ENCODE measurements around the gene ZNF550. TPM values are rescaled to one million over a fixed set of nuclear protein-coding genes. Genes with fewer than 3 reads are reported as not detected.

The ZNF550 gene
- total RNA-seq, 4 donors from 2014 or later = 9.8 to 19.2 (median 13.5) TPM

GRCh38 chr19:57583521-57584416 lies 24.1 kb upstream of the ZNF550 start, which contains the start of gene ZIK1:
ZIK1 (plus strand) TSS chr19:57584145; CDS start chr19:57584357, 212 bp downstream.
- DNase-seq (ENCODE audit: low spot score in 2 of 2) = peak; percentile 86 to 97
- intact Hi-C loops (cut with DNase I; ENCODE audit: low total_unique reads) = no loop called here
- H3K4me3 ChIP-seq (ENCODE audit: low read depth, poor library complexity, severe bottlenecking) = peak within 1 kb of the TSS; percentile 24
- 2 to 6% methylated on average over 54 to 63 of the region's 76 CpGs for WGBS, 2 donors
- no peak for TF ChIP-seq POLR2A (IDR thresholded peaks at IDR 0.05)
- TF ChIP-seq CTCF (IDR thresholded peaks at IDR 0.05) = no peak

GRCh38 chr19:57583104-57583520 lies 23.4 kb upstream of the ZNF550 start:
- DNase-seq (ENCODE audit: low spot score in 2 of 2) = peak in 1 of 2 donors; percentile 80
- WGBS, 2 donors = 37 to 62% methylated on average over 6 to 21 of the region's 21 CpGs
- H3K4me3 ChIP-seq (ENCODE audit: low read depth, poor library complexity, severe bottlenecking) = no peak overlapping the region
- intact Hi-C loops (cut with DNase I; ENCODE audit: low total_unique reads) = no loop called here
- TF ChIP-seq CTCF (IDR thresholded peaks at IDR 0.05) = no peak
- no peak for TF ChIP-seq POLR2A (IDR thresholded peaks at IDR 0.05)

GRCh38 chr19:57578487-57579205 lies 19.0 kb upstream of the ZNF550 start, which contains the start of gene ZNF416:
ZNF416 (minus strand) TSS chr19:57578911; CDS start chr19:57578704, 207 bp downstream.
- peak within 1 kb of the TSS; percentile 81 for H3K4me3 ChIP-seq (ENCODE audit: low read depth, poor library complexity, severe bottlenecking)
- TF ChIP-seq POLR2A (IDR thresholded peaks at IDR 0.05) = no peak
- TF ChIP-seq CTCF (IDR thresholded peaks at IDR 0.05) = no peak
- WGBS, 2 donors = 0 to 1% methylated on average over 21 to 51 of the region's 62 CpGs
- intact Hi-C loops (cut with DNase I; ENCODE audit: low total_unique reads) = no loop called here
- peak; percentile 99 for DNase-seq (ENCODE audit: low spot score in 2 of 2)

- TF ChIP-seq POLR2A (IDR thresholded peaks at IDR 0.05) (no peak), CTCF (IDR thresholded peaks at IDR 0.05) (no peak)
- intact Hi-C loops (cut with DNase I; ENCODE audit: low total_unique reads) = no loop called here
- DNase-seq (ENCODE audit: low spot score in 2 of 2) = no peak
- H3K4me3 ChIP-seq (ENCODE audit: low read depth, poor library complexity, severe bottlenecking) = no peak overlapping the region
Observed at GRCh38 chr19:57576661-57577060, 17.0 kb upstream of the ZNF550 start.

GRCh38 chr19:57572415-57572947 lies 12.8 kb upstream of the ZNF550 start:
- intact Hi-C loops (cut with DNase I; ENCODE audit: low total_unique reads) = no loop called here
- DNase-seq (ENCODE audit: low spot score in 2 of 2) = no peak
- WGBS, 2 donors = 95 to 99% methylated on average over 3 of the region's 3 CpGs
- no peak overlapping the region for H3K4me3 ChIP-seq (ENCODE audit: low read depth, poor library complexity, severe bottlenecking)
- TF ChIP-seq POLR2A (IDR thresholded peaks at IDR 0.05) (no peak), CTCF (IDR thresholded peaks at IDR 0.05) (no peak)
